SK-N-SH (cell line): ENCODE measurements around the gene TREML4.

ENCODE experiments used
- CTCF ChIP-seq: fragments of 200-600 bp; sonication (generic); IDR thresholded peaks from 2 replicates; pipeline ENCODE4 v1.6.1; 2017; ENCODE audit warnings: antibody characterized with exemption, mild to moderate bottlenecking, moderate library complexity
- EP300 ChIP-seq, 2 experiments: IDR thresholded peaks; 2 replicates each; pipeline versions ENCODE4 v1.4.0 to v1.6.1; 2012; ENCODE audit warnings: borderline replicate concordance in 1 of 2, low read depth in 1 of 2, low read length in 1 of 2
- NRF1 ChIP-seq: IDR thresholded peaks from 2 replicates; pipeline ENCODE4 v1.6.1; 2012; ENCODE audit warnings: low read depth, mild to moderate bottlenecking, low read length
- SIN3A ChIP-seq: IDR thresholded peaks from 2 replicates; pipeline ENCODE4 v1.6.1; 2012; ENCODE audit warnings: low read depth, mild to moderate bottlenecking, low read length, moderate library complexity, borderline replicate concordance

DNA sequence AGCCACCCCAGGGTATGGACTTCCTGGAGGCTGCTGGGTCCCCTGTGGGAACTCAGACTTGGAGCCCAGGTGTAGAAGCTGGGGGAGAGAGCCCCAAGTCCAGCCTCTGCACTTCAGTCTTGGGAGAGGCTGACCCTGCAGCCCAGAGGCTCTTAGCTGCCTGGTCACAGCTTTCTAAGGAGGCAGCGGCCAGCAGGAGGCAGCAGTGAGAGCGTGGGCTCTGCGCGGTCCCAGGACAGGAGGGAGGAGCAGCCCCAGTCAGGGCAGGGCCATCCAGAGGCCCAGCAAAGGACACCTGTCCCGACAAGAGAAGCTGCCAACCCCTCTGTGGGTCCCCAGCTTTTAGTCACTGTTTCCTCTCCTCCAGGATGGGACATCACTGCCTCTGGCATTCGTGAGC, 36.6 kb upstream of the TREML4 start:
- TF ChIP-seq CTCF: peak; percentile 42
- TF ChIP-seq SIN3A: no peak
- TF ChIP-seq EP300 (IDR thresholded peaks at IDR 0.05; ENCODE audit: borderline replicate concordance in 1 of 2, low read depth in 1 of 2, low read length in 1 of 2): no peak
- no peak for TF ChIP-seq NRF1
